ENCODE measurements around the gene FBXW10B.
"Not testable (repeated sequence)": the region's sequence is repeated elsewhere in the genome, so short reads cannot be mapped to it uniquely, and the experiment has no call there.

Gene FBXW10B

GRCh38 chr17:15642014-15642413 lies 22.5 kb upstream of the FBXW10B start:
- DNase-seq (ENCODE audit: low read depth in 2 of 2) = not testable (repeated sequence)

- not testable (repeated sequence) for DNase-seq (ENCODE audit: low read depth in 2 of 2)
Observed at GRCh38 chr17:15630930-15631453, 11.5 kb upstream of the FBXW10B start.

GRCh38 chr17:15629991-15630390 lies 10.5 kb upstream of the FBXW10B start:
- DNase-seq (ENCODE audit: low read depth in 2 of 2) = not testable (repeated sequence)

- not testable (repeated sequence) for DNase-seq (ENCODE audit: low read depth in 2 of 2)
Observed at GRCh38 chr17:15623661-15624209, 4.2 kb upstream of the FBXW10B start.

- not testable (repeated sequence) for DNase-seq (ENCODE audit: low read depth in 2 of 2)
Observed at GRCh38 chr17:15623255-15623654, 3.8 kb upstream of the FBXW10B start.

- not testable (repeated sequence) for DNase-seq (ENCODE audit: low read depth in 2 of 2)
Observed at GRCh38 chr17:15622124-15622523, 2.6 kb upstream of the FBXW10B start.

- DNase-seq (ENCODE audit: low read depth in 2 of 2) = not testable (repeated sequence)
Observed at GRCh38 chr17:15616828-15617227, 2.7 kb downstream of the FBXW10B start.

GRCh38 chr17:15615850-15616249 lies 3.7 kb downstream of the FBXW10B start:
- not testable (repeated sequence) for DNase-seq (ENCODE audit: low read depth in 2 of 2)

GRCh38 chr17:15613111-15613510 lies 6.4 kb downstream of the FBXW10B start:
- DNase-seq (ENCODE audit: low read depth in 2 of 2) = not testable (repeated sequence)

- DNase-seq (ENCODE audit: low read depth in 2 of 2) = not testable (repeated sequence)
Observed at GRCh38 chr17:15592960-15593359, 26.5 kb downstream of the FBXW10B start.

- not testable (repeated sequence) for DNase-seq (ENCODE audit: low read depth in 2 of 2)
Observed at GRCh38 chr17:15591986-15592385, 27.5 kb downstream of the FBXW10B start.

GRCh38 chr17:15590844-15591243 lies 28.7 kb downstream of the FBXW10B start:
- not testable (repeated sequence) for DNase-seq (ENCODE audit: low read depth in 2 of 2)

GRCh38 chr17:15589544-15590536 lies 29.7 kb downstream of the FBXW10B start:
- DNase-seq (ENCODE audit: low read depth in 2 of 2) = not testable (repeated sequence)

GRCh38 chr17:15588017-15588416 lies 31.5 kb downstream of the FBXW10B start:
- not testable (repeated sequence) for DNase-seq (ENCODE audit: low read depth in 2 of 2)

GRCh38 chr17:15583313-15583712 lies 36.2 kb downstream of the FBXW10B start:
- DNase-seq (ENCODE audit: low read depth in 2 of 2) = not testable (repeated sequence)

- not testable (repeated sequence) for DNase-seq (ENCODE audit: low read depth in 2 of 2)
Observed at GRCh38 chr17:15581462-15581861, 38.0 kb downstream of the FBXW10B start.

GRCh38 chr17:15576848-15577247 lies 42.7 kb downstream of the FBXW10B start:
- DNase-seq (ENCODE audit: low read depth in 2 of 2) = not testable (repeated sequence)

- DNase-seq (ENCODE audit: low read depth in 2 of 2) = not testable (repeated sequence)
Observed at GRCh38 chr17:15574660-15575059, 44.8 kb downstream of the FBXW10B start.

GRCh38 chr17:15573870-15574269 lies 45.6 kb downstream of the FBXW10B start:
- DNase-seq (ENCODE audit: low read depth in 2 of 2) = not testable (repeated sequence)
